HepG2 (cell line): ENCODE results near the gene DCTN4. TPM values are rescaled to one million over a fixed set of nuclear protein-coding genes. Genes with fewer than 3 reads are reported as not detected.

ENCODE experiments used
- BRD4 ChIP-seq: sonication (generic); formaldehyde crosslinking; IDR thresholded peaks from 2 replicates; pipeline ENCODE4 v1.4.0; 2020; ENCODE audit warnings: missing genetic modification reagents
- CAMTA2 ChIP-seq: sonication (generic); formaldehyde crosslinking; IDR thresholded peaks from 2 replicates; pipeline ENCODE4 v1.4.0; 2020; ENCODE audit warnings: mild to moderate bottlenecking, missing genetic modification reagents, borderline replicate concordance
- CBX2 ChIP-seq, 2 experiments: fragments of 200-600 bp in 1 of 2; sonication (generic); formaldehyde crosslinking in 1 of 2; IDR thresholded peaks; 2 replicates each; pipeline versions ENCODE4 v1.7.0 to v1.8.1; 2018 to 2022; ENCODE audit warnings: low read depth in 2 of 2, low read length in 1 of 2, mild to moderate bottlenecking in 1 of 2, missing genetic modification reagents in 1 of 2
- FOXK2 ChIP-seq: fragments of 450-650 bp; IDR thresholded peaks from 2 replicates; pipeline ENCODE4 v1.6.1; 2016
- FOXO1 ChIP-seq: sonication (generic); formaldehyde crosslinking; IDR thresholded peaks from 2 replicates; pipeline ENCODE4 v1.4.0; 2020; ENCODE audit warnings: missing genetic modification reagents
- HBP1 ChIP-seq: IDR thresholded peaks from 2 replicates; pipeline ENCODE4 v1.6.1; 2016; ENCODE audit warnings: low read depth, control low read depth
- HMG20A ChIP-seq: IDR thresholded peaks from 2 replicates; pipeline ENCODE4 v1.6.1; 2016; ENCODE audit warnings: borderline replicate concordance
- HNF4G ChIP-seq, 2 experiments: sonication (generic) in 1 of 2; formaldehyde crosslinking in 1 of 2; IDR thresholded peaks; 2 replicates each; pipeline versions ENCODE4 v1.4.0 to v1.6.1; 2011 to 2020; ENCODE audit warnings: borderline replicate concordance in 2 of 2, low read depth in 2 of 2, mild to moderate bottlenecking in 2 of 2, low read length in 1 of 2, missing genetic modification reagents in 1 of 2, moderate library complexity in 1 of 2
- KDM1A ChIP-seq: IDR thresholded peaks from 2 replicates; pipeline ENCODE4 v1.6.1; 2016; ENCODE audit warnings: missing compliant biosample characterization
- PHF20 ChIP-seq: sonication (generic); formaldehyde crosslinking; IDR thresholded peaks from 2 replicates; pipeline ENCODE4 v1.5.0; 2020; ENCODE audit warnings: mild to moderate bottlenecking, missing genetic modification reagents
- PRDM15 ChIP-seq: sonication (generic); formaldehyde crosslinking; IDR thresholded peaks from 2 replicates; pipeline ENCODE4 v1.4.0; 2020; ENCODE audit warnings: missing genetic modification reagents
- THAP9 ChIP-seq: sonication (generic); formaldehyde crosslinking; IDR thresholded peaks from 2 replicates; pipeline ENCODE4; 2020; ENCODE audit warnings: missing genetic modification reagents, mild to moderate bottlenecking, borderline replicate concordance
- ZNF263 ChIP-seq: sonication (generic); formaldehyde crosslinking; IDR thresholded peaks from 2 replicates; pipeline ENCODE4 v1.4.0; 2020; ENCODE audit warnings: missing genetic modification reagents
- ZNF577 ChIP-seq: sonication (generic); formaldehyde crosslinking; IDR thresholded peaks from 2 replicates; pipeline ENCODE4 v1.4.0; 2020; ENCODE audit warnings: mild to moderate bottlenecking, low read depth, missing genetic modification reagents, borderline replicate concordance
- ZNF724P ChIP-seq: sonication (generic); formaldehyde crosslinking; IDR thresholded peaks from 2 replicates; pipeline ENCODE4 v1.8.0; 2022; ENCODE audit warnings: missing genetic modification reagents, borderline replicate concordance
- polyA plus RNA-seq, 8 experiments: library from polyadenylated mRNA; depleted of rRNA in 3 of 8; stranded (reverse) in 7 of 8; unstranded in 1 of 8; fragments of >200 nt; fragmentation: Illumina TruSeq in 4 of 8; extraction: Trizol in 4 of 8; gene quantifications; 2 replicates each; pipeline versions ENCODE4 v1.2.1 to v1.2.3, GENCODE V29; 2011 to 2016; ENCODE audit warnings: low read depth in 4 of 8, missing spikeins in 1 of 8, mixed read lengths in 1 of 8; ENCODE audit not compliant: insufficient read depth in 1 of 8
- total RNA-seq, 5 experiments: library from RNA; depleted of rRNA; stranded (reverse); fragments of >200 nt; fragmentation: Illumina TruSeq; extraction: Trizol; gene quantifications; 2 replicates each; pipeline ENCODE4 v1.2.3, GENCODE V29; 2016; ENCODE audit warnings: low read depth in 1 of 5
- TF ChIP-seq, protein P1 (sequence below): sonication (generic); formaldehyde crosslinking; IDR thresholded peaks from 2 replicates; pipeline ENCODE4 v1.5.0; 2020; ENCODE audit warnings: missing genetic modification reagents

Gene DCTN4
- total and polyA plus RNA-seq, 2 of the 13 experiments (the other 11 are each of a cell fraction or from before 2014, with no cell fraction given), result 24.1 to 26.9 TPM

- TF ChIP-seq ZNF263 (peak; percentile 96), HNF4G (IDR thresholded peaks at IDR 0.05; ENCODE audit: borderline replicate concordance, low read depth, low read length) (peak; percentile 68), HNF4G (CRISPR knock-in tag; IDR thresholded peaks at IDR 0.05; ENCODE audit: borderline replicate concordance, low read depth) (no peak), CBX2 (IDR thresholded peaks at IDR 0.05; ENCODE audit: low read depth, low read length) (no peak), CBX2 (CRISPR knock-in tag; IDR thresholded peaks at IDR 0.05; ENCODE audit: low read depth) (no peak), ZNF724P (no peak), HMG20A (CRISPR knock-in tag) (no peak; the same call in 1 of the 2 replicates), PHF20 (CRISPR knock-in tag) (no peak), KDM1A (CRISPR knock-in tag) (0 out of 2 replicates have a peak, but pooled peaks have one; percentile 50), FOXK2 (no peak), FOXO1 (CRISPR knock-in tag) (peak; percentile 56; the same call in 1 of the 2 replicates), THAP9 (CRISPR knock-in tag) (no peak), HBP1 (CRISPR knock-in tag) (no peak), PRDM15 (CRISPR knock-in tag) (no peak), BRD4 (CRISPR knock-in tag) (no peak), CAMTA2 (CRISPR knock-in tag) (no peak), ZNF577 (CRISPR knock-in tag) (no peak)
- TF ChIP-seq, protein P1, sequence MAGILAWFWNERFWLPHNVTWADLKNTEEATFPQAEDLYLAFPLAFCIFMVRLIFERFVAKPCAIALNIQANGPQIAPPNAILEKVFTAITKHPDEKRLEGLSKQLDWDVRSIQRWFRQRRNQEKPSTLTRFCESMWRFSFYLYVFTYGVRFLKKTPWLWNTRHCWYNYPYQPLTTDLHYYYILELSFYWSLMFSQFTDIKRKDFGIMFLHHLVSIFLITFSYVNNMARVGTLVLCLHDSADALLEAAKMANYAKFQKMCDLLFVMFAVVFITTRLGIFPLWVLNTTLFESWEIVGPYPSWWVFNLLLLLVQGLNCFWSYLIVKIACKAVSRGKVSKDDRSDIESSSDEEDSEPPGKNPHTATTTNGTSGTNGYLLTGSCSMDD, result no peak
These were observed 23.1 kb upstream of the DCTN4 start (continued) for GRCh38 chr5:150781706-150782614.
